ENCODE measurements around the gene RPTOR.
"Not testable (repeated sequence)": the region's sequence is repeated elsewhere in the genome, so short reads cannot be mapped to it uniquely, and the experiment has no call there.

The RPTOR gene

DNA sequence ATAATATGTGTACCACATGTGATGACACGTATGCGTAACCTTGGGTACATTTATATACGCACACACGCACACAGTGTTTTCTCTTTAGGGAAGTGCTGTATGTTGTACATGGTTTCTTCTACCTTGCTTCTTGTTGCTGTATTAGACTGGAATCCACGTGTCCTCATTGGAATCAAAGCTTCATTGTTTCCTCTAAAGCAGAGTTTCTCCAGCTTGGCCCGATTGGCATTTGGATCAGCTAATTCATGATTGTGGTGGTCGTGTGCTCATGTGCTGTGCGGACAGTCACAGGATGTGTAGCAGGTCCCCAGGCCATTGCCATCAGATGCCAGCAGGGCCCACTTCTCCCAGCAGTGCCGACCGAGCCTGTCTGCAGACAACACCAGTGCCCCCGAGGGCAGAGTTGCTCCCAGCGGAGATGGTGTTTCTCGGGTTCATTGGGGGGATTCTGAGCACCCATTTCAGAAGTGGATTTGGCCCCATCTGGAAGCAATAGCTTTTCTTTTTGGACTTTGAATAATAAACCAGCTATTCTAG is 148.4 kb downstream of the RPTOR start:
- DNase-seq (ENCODE audit: low read depth in 2 of 2, low spot score in 1 of 2) = no peak

GRCh38 chr17:80693511-80693910 is 148.9 kb downstream of the RPTOR start:
- no peak for DNase-seq (ENCODE audit: low read depth in 2 of 2, low spot score in 1 of 2)

DNA sequence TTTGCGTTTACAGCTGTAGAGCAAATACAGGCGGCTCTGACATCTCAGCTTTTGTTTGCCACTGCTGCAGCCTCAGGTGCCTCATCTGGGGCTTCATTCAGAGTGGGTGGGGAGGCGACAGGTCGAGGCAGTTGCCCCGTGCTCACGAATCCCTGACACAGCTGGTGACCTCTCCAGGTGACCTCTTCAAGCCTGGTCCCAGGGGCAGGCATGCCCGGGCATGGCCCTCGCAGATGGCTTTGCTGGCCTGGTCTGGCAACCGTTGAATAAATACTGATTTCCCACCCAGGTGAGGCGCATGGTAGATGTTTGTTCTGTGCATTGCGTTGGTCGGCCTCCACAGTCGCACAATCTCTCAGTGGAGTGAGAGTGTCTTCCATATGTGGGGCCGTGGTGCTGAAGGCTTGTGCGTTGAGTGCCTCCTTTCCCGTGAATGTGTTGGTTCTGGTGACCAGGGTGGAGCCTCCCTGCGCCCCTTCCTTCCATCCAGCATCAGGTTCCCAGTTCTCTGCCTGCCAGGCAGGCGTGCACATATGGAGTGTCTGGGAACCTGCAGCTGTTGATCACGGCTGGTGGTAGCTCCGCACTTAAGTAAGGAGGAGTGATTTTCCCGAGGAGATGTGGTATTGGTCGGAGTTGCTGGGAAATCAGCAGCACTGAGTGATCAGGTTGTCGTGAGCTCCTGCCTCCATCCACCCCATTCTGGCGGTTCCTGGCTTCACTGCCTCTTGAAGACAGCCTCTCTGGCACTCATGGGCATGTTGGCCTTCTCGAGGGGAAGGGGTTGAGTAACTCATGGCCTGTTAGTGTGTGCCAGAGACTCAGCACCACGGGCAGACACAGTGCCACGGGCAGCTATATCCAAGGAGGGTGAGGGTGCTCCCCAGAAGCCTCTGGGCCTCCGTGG is 149.7 kb downstream of the RPTOR start:
- DNase-seq (ENCODE audit: low read depth in 2 of 2, low spot score in 1 of 2) = no peak

DNA sequence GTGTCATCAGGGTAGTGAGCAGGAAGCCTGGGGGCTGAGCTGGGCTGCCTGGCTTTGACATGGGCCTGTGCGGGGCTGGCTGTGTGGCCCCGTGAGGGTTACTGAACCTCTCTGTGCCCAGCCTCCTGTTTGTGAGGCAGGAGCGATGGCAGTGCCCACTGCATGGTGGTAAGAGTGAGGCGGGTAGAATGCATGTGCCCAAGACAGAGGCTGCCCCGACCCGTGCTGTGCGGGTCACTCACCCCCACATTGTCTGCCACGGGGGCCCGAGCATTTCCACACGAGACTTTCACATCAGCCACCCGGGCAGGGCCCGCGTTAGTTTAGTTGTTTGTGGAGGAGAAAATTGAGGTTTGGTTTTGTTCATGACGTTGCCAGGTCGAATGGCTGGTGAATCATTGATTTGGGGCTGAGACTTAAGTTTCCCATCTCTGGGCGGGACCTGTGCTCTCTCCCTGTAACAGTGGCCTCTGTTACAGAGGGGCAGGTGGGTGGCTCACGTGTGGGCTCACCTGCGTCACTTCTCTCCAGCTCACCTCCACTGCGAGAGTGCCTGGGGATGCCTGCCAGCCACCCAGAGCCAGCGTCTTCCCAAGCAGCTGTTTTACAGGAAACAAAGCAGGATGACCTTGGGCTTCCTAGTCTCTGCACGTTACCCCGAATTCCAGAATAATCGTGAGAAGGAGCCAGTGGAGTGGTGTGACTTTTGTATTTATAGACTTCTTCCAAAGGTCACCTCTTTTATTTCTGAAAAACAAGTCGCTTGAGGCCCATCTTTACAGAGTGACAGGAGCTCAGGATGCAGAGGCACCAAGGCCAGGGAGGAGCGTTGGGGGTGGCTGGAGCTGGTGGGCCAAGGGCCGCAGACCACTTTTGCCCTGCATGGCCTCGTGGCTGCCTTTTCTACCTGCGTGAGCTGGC is 150.6 kb downstream of the RPTOR start:
- DNase-seq (ENCODE audit: low read depth in 2 of 2, low spot score in 1 of 2) = no peak

DNA sequence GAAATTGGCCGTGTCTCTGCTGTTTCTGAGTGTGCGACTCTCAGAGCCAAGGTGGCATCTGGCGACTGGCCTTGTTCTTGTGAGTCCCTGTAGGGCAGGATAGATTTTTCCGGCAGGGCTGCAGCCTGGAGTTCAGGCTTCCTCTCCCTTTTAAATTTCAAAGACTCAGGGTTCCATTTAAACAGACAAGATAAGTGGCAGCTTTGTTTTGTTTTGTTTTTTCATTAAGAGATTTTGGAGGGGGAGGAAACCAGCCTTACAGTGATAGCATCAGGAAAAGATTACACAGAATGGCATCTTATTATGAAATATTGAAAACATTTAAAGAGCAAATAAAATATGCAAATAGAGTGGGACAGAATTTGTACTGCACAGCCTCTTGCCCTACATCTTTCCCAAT is 151.3 kb downstream of the RPTOR start:
- DNase-seq (ENCODE audit: low read depth in 2 of 2, low spot score in 1 of 2) = no peak

DNA sequence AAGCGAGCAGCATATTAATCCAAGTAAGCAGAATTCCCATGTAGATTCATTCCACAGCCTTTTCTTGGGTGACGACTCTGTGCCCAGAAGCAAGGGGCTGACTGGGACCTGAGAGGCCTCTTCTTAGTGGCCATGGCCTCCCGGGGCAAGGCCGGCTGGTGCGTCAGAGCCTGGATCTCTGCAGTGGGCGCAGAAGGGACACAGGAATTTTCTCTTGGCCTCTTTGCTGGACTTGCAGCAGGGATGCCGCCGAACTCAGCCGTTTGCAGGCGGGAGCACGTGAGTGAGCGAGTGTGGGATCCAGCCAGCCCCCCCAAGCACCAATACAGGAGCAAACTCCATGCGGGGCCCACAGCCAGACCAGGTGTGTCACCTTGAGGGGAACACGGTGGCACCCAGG is 151.8 kb downstream of the RPTOR start:
- no peak for DNase-seq (ENCODE audit: low read depth in 2 of 2, low spot score in 1 of 2)

DNA sequence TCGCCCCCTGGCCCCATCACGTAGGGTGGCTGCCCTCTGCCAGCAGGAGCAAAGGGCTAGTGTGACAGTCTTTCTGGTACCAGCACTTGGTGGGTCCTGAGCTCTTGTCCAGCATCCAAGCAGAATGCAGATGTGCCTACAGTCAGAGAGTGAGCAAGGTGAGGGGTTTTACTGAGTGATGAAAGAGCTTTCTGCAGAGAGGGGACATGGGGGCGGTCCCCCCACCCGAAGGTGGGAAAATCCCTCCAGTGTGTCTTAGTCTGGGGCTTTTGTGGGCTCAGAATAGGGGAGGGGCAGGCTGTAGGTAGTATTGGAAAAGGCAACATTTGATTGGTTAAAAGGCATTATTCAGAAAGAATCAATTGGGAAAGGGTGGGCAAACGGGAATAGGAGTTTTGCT is 152.3 kb downstream of the RPTOR start:
- DNase-seq (ENCODE audit: low read depth in 2 of 2, low spot score in 1 of 2) = no peak

DNA sequence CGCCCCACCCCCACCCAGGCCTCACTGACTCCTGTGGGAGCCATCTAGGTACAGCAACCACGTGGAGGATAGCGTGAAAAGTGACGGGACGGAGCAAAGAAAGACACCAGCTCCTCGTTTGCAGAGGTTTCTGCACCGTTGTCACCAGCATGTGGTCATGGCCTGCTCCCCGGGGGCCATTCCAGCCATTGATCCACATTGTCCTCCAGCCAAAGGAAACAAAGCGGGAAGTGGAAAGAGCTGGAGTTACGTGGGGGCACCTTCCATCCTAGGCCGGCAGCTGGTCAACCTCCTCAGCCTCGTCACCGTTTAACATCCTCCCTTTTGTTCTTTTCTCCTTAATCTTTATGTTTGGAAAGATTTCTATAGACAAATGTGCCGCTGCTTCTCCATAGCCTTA is 153.7 kb downstream of the RPTOR start:
- no peak for DNase-seq (ENCODE audit: low read depth in 2 of 2, low spot score in 1 of 2)

- DNase-seq (ENCODE audit: low read depth in 2 of 2, low spot score in 1 of 2) = not testable (repeated sequence)
Measured at GRCh38 chr17:80699205-80699604, 154.6 kb downstream of the RPTOR start.

- DNase-seq (ENCODE audit: low read depth in 2 of 2, low spot score in 1 of 2) = no peak
Measured at GRCh38 chr17:80701730-80702129, 157.1 kb downstream of the RPTOR start.

DNA sequence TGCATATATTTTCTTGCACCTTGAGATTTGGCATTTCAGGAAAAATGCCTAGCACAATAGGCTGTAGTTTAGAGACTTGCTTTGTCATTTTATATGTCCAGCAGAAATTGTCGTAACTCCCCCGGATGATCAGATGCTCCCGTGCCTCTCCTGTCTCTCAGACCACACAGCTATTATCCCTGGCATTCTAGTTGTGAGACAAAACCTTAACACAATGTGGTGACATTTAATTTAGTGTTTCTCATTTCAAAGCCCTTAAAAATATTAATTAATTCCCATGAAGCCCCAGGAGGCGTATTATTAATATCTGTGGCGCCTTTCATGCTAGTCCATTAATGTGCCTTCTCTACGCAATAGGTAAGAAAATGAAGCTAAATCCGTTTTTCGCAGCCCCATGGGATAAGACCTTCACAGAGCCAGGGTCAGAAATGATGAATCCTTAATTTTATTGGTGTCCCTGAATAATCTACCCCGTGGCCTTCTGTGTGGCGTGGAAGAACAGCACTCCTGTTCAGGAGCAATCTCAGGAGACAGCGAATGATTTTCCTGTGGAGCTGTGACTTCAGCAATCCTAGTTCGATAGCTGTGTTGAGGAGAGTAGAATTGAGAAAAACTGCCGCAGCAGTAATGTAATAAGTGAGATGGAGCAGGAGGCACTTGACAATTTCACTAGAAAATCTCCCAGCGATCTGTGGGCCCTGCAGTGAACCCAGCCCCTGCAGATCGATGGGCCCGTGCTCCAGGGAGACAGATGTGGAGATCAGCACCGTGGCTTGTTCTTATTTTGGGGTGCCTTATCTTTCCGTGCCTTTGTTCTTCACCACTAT is 157.9 kb downstream of the RPTOR start:
- DNase-seq (ENCODE audit: low read depth in 2 of 2, low spot score in 1 of 2) = no peak

DNA sequence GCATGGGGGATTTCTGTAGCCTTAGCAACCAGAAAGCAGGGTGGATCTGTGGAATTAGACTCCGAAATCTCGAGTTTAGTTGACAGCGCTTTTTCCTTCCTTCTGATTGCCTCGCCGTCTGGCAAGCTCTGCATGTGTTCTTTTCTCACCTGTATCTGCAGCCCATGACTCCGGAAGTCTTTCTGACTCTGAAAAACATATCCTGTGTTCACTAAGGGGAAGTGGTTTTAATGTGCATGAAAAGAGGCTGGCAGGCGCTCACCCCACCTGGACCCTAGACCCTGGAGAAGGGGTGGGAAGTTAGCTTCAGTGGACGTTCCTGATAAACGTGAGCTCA is 158.5 kb downstream of the RPTOR start:
- DNase-seq (ENCODE audit: low read depth in 2 of 2, low spot score in 1 of 2) = no peak

DNA sequence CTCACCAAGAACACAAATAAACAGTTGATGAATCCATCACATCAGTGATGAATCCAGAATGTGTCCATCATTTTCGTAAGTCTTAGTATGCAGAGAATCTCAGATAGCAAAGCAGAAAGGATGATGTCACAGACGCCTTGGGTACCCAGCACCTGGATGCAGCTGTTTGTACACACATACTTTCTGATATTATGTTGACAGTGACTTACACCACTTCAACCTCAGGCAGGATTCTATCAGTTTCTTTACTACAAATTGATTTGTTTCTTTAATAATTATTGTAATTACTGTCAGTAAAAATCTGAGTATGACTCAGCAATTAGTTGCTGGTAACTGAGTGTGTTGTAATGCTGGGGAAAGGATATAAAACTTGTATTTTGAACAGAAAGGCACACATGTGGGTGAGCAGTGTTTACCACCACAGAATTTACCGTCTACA is 159.8 kb downstream of the RPTOR start:
- no peak for DNase-seq (ENCODE audit: low read depth in 2 of 2, low spot score in 1 of 2)

- no peak for DNase-seq (ENCODE audit: low read depth in 2 of 2, low spot score in 1 of 2)
Measured at GRCh38 chr17:80704894-80705293, 160.3 kb downstream of the RPTOR start.

DNA sequence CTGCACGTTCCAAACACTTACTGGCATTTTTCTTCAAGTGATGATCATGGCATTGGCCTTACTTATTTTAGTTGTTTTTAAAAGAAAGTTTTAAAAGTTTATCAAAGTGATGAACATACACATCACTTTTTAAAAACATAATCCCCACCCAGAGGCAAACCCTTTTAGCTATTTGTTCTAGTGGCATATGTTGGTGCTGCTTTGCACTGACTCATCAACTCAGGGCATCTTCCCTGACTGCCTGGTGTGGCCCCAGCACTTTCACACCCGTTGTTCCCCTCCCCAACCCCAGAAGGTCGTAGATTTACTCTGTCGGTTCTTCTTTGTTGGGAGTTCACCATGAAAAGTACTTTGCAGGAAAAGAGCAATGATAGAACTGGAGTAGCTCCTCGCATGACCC is 161.3 kb downstream of the RPTOR start:
- no peak for DNase-seq (ENCODE audit: low read depth in 2 of 2, low spot score in 1 of 2)

DNA sequence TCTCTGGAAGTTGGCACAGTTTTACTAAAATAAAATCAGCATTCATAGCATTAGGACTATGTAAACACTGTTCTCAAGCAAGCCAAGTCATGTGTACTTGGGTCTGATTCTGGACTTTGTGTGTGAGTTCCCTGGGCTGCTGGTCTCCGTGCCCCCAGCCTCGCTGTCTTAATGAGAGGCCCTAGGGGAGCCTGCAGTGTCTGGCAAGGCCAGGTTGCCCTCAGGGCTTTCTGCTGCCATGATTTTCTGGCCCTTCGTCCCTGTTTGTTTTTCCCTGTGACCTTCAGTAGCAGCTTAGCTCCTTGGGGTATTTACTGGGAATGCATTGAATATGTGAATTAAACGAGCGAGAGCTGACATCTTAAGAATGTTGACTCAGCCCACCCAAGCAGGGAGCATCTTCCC is 161.8 kb downstream of the RPTOR start:
- DNase-seq (ENCODE audit: low read depth in 2 of 2, low spot score in 1 of 2) = no peak

GRCh38 chr17:80708480-80708879 is 163.8 kb downstream of the RPTOR start:
- no peak for DNase-seq (ENCODE audit: low read depth in 2 of 2, low spot score in 1 of 2)

DNA sequence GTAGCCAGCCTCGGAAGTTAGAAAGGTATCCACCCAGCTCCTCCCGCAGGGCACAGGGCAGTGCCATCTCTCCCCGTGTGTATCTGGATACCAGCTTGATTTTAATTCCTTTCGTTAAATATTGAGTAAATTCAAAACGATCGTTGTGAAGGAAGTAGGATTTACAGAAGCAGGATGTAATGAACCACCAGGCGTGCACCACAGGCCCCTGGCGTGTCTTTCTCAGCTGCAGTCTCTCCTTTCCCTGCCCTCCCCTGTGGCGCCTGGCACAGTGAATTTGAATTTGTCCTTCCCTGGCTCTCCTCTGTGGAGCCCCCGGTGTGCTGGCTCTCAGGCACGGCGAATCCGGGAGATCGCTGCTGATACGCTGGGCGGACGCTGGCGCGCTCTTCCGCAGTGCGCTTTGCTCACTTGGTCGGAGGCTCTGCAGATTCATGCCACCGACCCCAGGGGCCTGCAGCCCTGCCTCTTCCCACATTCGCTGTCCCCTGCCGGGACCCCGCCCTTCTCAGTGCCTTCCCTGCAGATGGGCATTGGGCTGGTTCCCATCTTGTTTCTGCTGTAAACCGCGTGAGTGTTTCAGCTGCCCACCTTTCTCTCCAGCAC is 164.6 kb downstream of the RPTOR start:
- no peak for DNase-seq (ENCODE audit: low read depth in 2 of 2, low spot score in 1 of 2)

GRCh38 chr17:80710714-80711302 is 166.2 kb downstream of the RPTOR start:
- no peak for DNase-seq (ENCODE audit: low read depth in 2 of 2, low spot score in 1 of 2)

DNA sequence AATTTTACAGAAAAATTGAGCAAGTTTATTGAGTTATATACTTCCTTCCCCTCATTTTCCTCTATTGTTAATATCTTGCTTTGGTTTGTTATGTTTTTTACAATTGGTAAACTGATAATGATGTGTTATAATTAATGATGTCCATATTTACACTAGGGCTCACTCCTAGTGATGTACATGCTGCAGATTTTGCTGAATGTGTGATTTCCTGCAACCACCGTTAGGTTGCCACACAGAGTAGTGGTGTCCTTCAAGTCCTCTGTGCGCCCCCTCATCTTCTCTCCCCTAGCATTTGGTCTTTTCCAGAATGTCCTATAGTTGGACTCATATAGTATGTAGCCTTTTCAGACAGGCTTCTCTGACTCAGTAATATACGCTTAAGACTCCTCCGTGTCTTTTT is 167.5 kb downstream of the RPTOR start:
- no peak for DNase-seq (ENCODE audit: low read depth in 2 of 2, low spot score in 1 of 2)

All from stimulated activated CD8-positive, alpha-beta memory T cell treated with anti-CD3 and anti-CD28 coated beads, Interleukin-4, amount 100 ng/mL, for 1 hour (primary cell).